GM04503 (cell line): ENCODE measurements around the gene CAMTA1.
"Not testable (repeated sequence)": the region's sequence is repeated elsewhere in the genome, so short reads cannot be mapped to it uniquely, and the experiment has no call there.

ENCODE experiments used
- DNase-seq: peaks from one replicate; pipeline ENCODE4 v3.0.0-alpha.2; 2012; ENCODE audit warnings: low read depth

Gene CAMTA1

GRCh38 chr1:7679159-7679872 is 894.1 kb downstream of the CAMTA1 start:
- no peak for DNase-seq

DNA sequence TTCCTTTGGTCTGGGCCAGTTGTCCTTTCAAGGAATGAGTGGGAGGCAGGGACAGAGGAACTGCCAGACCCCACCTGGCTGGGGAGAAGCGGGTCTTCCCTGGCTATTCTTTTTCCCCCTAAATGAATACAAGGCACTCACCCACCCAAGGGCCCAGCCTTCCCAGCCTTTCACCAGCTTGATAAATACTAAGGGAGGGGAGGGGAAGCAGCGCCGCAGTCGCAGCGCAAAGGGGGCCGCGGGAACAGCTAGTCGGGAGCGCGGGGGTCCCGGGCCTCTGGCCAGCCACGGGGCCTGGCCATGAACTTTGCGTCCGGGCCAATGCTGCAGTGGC is 894.6 kb downstream of the CAMTA1 start:
- DNase-seq = no peak

GRCh38 chr1:7680207-7680954 is 895.1 kb downstream of the CAMTA1 start:
- no peak for DNase-seq

GRCh38 chr1:7680955-7681268 is 895.7 kb downstream of the CAMTA1 start:
- DNase-seq = no peak

DNA sequence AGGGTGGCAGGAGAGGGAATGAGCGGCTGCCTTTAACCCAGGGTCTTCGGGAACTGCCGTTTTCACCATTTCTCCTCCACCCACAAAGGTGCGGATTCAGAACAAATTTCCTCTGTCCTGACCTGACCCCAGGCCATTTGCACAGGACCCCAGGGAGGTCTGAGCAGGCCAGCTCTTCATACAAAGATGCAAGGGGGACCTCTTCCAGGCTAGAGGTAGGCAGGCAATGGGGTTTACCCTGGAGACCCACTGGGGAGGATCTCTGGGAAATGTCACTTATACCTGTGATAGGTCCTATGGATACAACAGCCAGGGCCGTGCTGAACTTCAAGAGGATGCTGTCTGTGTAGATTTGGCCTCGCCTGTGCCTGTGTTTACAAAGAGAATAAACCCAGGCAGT is 896.1 kb downstream of the CAMTA1 start:
- DNase-seq = no peak

DNA sequence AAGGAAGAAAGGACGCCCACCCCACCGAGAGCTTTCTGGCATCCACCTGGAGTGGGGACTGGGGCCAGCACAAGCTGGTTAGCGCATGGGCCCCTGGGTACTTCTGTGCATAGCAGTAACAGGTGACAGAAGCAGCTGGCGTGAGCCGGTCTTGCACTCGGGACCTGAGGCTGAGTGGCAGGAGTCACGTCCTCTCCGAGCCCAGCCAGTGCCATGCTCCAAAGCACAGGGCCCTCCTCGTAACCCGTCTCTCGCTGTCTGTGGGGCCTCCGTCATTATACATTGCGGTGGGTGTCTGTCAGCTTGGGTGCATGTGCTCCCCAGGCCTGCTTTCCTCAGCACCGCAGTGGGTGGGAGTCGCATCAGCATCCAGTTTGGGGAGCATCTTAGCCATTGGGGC is 898.3 kb downstream of the CAMTA1 start:
- DNase-seq = no peak

DNA sequence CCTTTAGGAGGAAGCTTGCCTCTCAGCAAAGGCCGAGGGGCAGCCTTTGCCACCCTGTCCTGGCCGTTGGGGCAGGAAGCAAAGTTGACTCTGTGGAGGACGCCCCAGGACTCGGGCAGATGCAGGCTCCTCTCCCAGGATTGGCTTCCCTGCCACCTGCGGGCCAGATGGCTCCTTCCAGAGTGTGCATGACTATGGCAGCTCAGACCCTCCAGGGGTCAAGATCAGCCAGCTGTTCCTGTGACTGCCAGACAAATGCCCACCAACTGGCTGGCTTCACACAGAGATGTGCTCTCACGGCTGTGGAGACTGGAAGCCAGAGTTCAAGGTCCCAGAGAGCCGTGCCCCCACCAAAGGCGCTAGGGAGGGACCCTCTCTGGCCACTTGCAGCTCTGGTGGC is 898.9 kb downstream of the CAMTA1 start:
- no peak for DNase-seq

GRCh38 chr1:7684861-7685635 is 899.8 kb downstream of the CAMTA1 start:
- DNase-seq = no peak

GRCh38 chr1:7686301-7686850 is 901.1 kb downstream of the CAMTA1 start:
- no peak for DNase-seq

DNA sequence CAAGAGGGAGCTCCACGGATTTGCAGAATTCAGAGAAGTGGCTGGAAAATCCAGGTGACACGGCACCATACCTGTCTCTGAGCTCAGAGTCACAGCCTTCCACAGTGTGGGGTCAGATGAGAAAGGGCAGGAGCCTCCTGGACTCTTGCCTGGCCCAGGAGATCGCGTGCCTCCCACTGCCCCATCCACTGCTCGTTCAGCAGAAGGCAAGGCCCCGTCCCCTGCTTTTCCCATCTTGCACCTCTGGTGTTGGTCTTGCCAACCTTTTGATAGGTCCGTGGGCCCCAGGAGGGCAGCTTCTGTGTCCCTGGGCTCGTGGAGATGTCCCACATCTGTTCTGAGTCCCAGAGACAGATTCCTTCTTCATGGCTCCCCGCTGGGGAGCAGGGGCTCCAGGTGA is 902.2 kb downstream of the CAMTA1 start:
- DNase-seq = no peak

DNA sequence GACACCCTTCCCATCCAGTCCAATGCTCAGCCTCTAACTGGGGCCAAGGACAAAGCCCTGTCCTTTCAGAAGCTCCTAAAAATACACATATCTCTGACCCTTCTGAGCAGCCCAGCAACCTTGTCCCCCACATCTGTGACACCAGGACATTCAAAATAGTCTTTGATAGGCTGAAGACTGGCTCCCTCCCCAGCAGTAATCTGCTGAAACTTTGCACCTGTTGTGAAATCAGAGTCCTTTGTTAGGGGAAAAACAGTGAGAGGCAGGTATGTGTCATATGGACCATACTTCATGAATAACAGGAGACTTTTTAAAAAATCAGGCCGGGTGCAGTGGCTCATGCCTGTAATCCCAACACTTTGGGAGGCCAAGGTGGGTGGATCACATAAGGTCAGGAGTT is 903.4 kb downstream of the CAMTA1 start:
- no peak for DNase-seq

- DNase-seq = not testable (repeated sequence)
These were observed 904.1 kb downstream of the CAMTA1 start for GRCh38 chr1:7689307-7689706.

- DNase-seq = no peak
These were observed 904.8 kb downstream of the CAMTA1 start for GRCh38 chr1:7690076-7690475.

DNA sequence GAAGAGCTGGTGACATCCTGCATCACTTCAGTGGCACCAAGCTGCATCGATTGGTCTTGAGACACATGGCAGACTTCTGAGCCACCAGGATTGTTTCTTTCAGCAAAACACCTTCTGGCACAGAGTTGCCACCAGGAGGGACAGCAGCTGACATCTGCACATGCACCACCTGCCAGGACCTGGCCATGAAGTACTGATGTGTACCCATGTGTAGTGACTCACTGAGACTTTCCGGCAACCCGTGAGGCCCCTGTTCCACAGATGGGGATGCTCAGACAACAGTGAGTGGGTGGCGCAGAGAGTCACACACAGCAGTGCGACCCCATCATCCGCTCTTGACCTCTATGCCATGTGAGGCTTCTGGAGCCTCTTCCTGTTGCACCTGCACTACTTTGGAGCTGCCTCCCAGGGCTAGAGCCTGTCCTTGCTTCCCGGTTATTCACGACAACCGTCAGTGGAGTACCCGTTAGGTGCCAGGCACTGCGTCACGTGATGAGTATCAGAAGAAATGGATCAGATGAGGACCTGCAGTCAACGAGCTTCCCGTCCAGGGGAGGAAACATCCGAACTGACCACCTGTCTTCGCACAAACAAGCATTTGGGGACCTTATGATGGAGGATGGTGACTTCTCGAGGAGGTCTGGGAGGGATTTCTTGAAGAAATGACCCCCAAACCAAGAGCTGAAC is 905.4 kb downstream of the CAMTA1 start:
- no peak for DNase-seq

- DNase-seq = no peak
These were observed 906.3 kb downstream of the CAMTA1 start for GRCh38 chr1:7691576-7691975.

DNA sequence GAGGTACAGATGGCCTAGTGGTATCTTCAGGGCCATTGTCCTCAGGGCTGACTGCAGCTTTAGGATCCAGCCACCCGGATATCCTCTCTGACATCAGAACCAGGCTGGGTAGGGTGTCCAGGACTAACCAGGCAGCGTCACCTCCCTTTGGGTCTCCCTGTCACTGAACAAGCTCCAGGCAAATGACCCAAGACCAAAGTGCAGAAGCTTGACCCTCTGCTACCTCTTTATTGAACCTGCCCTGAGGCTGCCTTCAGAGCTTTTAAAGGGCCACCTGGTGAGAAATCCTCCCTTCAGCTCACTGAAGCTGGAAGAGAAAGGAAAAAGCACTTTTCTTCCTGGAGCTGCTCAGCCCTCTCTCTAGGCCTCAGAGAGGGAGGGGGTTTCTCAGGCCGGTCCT is 906.8 kb downstream of the CAMTA1 start:
- no peak for DNase-seq

DNA sequence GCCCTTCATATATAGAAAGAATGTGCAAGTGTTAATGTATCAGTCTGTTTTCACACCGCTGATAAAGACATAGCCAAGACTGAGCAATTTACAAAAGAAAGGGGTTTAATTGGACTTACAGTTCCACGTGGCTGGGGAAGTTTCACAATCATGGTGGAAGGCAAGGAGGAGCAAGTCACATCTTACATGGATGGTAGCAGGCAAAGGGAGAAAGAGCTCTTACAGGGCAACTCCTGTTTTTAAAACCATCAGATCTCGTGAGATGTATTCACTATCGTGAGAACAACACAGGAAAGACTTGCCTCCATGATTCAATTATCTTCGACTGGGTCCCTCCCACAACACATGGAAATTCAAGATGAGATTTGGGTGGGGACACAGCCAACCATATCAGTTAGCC is 907.8 kb downstream of the CAMTA1 start:
- DNase-seq = not testable (repeated sequence)

DNA sequence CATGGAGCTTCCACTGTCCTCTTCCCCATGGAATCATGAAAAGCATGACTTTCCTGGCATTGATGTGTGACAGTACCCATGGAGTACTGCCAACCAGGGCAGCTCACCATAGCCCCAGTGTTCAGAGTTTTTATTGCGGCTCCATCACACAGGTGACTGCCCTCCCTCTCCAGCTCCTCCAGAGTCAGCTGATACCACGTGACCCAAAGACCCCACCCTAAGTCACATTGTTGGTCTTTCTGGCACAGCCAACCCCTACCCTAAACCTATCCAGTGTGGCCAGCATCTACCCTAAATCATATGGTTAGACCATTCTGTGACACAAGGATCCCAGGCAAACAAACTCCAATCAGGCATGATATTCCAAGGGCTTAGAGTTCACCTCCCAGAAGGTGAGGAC is 908.4 kb downstream of the CAMTA1 start:
- DNase-seq = no peak

GRCh38 chr1:7694600-7695496 is 909.6 kb downstream of the CAMTA1 start:
- DNase-seq = no peak

GRCh38 chr1:7695497-7696117 is 910.4 kb downstream of the CAMTA1 start:
- DNase-seq = no peak

GRCh38 chr1:7698641-7699040 is 913.4 kb downstream of the CAMTA1 start:
- DNase-seq = no peak
